ENCODE data around the gene RERE.
"Not testable (repeated sequence)": the region's sequence is repeated elsewhere in the genome, so short reads cannot be mapped to it uniquely, and the experiment has no call there.

RERE gene

DNA sequence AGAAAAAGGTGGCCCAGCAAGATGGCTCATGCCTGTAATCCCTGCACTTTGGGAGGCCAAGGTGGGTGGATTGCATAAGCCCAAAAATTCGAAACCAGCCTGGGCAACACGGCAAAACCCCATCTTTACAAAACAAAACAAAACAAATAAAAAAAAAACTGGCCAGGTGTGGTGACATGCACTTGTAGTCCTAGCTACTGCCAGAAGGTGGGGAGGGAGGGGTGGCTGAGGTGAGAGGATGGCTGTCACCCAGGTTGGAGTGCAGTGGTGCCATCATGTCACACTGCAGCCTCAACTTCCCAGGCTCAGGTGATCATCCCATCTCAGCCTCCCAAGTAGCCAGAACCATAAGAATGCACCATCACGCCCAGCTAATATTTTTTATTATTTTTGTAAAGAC, 22.8 kb downstream of the RERE start:
- DNase-seq: no peak

- no peak for DNase-seq
These were observed 25.6 kb downstream of the RERE start for GRCh38 chr1:8791819-8792218.

GRCh38 chr1:8790987-8791386, 26.5 kb downstream of the RERE start:
- no peak for DNase-seq

DNA sequence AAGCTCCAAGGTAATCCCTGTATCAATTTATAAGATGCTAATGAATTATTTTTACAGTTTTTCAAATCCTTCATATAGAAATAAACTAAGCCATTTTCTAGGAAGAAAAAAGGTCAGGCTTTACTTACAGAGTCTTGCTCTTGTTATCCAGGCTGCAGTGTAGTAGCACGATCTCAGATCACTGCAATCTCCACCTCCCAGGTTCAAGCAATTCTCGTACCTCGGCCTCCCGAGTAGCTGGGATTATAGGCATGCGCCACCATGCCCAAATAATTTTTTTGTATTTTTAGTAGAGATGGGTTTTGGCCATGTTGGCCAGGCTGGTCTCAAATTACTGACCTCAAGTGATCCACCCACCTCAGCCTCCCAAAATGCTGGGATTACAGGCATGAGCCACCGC, 27.0 kb downstream of the RERE start:
- DNase-seq: no peak

DNA sequence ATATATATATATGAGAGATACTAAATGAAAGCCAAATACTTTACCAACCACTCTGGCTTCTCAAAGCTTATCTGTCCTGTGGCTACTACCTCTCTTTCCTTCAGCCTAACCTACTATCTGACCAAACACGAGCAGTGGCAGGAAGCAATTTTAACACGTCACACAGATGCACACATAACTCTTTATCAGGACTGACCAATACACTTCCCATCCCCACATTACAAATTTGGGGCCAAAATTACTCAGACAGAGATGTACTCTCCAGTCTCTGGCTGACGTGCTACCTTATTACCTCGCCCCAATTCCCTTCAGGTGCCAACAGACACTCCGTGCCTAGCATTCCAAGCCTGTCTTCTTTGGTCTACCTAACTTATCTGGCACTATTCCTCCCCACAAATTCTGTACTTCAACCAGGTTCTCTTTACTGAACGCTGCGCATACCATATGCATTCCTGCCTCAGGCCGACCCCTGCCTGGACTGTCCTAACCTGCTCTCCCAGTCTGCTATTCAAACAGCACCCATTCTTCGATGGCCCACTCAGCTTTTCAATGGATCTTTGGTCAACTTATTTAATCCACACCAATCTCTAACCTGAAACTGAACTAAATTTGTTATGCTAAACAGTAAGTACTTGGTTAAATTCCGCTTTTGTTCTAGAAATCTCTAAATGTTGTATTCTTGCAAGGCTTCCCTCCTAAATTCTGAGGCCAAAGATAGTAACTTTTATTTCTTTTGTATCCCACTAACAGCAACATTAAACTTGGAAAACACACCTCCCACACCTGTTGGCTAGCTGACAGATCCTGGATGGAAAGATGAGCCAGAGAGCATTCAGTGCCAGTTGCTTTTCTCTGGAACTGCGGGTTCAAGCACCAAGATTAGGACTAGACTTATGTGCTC, 27.9 kb downstream of the RERE start:
- no peak for DNase-seq

GRCh38 chr1:8787218-8787617, 30.2 kb downstream of the RERE start:
- no peak for DNase-seq

DNA sequence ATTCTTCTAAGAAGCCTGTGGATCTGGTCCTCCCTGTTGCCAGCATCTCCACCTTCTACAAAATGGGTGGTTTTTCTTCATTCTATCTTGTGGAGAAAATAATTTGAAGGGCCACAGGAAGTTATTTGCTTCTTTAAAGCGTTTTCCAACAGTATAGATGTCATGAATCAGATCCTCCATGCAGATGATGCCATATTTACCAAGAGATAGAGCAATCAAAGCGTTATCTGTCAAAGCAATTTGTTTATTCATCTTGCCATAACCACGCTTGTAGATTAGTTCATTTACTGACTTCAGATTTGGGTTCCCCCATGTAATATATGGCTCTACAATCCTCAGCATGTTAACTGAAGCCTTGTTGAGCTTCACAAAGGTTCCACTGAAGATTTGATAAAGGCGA, 31.2 kb downstream of the RERE start:
- DNase-seq: not testable (repeated sequence)

DNA sequence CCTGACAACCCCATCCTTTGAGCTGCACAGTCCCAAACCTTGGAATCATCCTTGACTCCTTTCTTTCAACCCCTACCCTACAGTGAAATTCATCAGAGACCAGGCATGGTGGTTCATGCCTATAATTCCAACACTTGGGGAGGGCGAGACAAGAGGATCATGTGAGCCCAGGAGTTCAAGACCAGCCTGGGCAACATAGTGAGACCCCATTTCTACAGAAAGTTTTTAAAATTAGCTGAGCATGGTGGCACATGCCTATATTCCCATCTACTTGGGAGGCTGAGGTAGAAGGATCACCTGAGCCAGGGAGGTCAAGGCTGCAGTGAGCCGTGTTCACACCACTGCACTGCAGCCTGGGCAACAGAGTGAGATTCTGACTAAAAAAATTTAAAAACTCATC, 34.5 kb downstream of the RERE start:
- no peak for DNase-seq

DNA sequence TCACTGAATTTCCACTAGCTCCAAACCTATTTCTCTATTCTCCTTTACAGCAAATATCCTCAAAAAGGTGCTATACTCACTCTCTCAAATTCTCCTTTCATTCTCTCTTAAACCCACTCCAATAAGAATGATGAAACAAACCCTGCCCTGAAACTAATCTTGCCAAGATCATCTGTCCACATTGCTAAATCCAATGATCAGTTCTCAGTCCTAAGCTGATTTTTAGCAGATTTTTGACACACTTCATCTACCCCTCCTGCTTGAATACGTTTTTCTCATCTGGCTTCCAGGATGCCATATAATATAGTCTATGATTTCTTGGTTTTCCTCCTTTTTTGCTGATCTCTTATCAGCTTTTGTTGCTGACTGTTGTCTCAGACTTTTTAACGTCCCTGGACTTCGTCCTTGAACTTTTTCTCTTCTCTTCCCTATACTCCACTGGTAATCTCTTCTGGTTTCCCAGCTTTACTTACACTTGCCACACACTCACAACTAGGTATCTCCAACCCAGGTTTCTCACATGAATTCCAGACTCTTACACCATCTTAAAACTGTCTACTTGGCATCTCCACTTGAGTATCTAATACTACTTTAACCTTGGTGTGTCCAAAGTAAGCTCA, 35.3 kb downstream of the RERE start:
- DNase-seq: no peak

DNA sequence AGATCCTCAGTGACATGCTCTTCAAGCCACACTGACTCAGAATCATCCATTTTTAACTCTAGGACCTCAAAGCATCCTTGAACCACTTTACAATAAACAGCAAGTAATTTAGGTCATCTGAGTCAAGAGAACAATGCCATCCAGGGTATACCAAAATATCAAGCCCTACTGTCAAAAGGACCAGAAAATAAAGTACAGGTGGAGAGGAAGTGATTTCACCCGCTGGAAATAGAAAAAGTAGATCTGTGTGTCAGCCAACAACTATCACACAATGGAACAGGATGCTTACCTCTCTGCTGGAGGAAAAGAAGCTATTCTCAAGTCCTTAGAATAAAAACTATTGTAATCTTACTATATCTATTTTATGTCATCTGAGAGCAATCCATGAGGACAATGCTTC, 37.0 kb downstream of the RERE start:
- no peak for DNase-seq

GRCh38 chr1:8777867-8778266, 39.6 kb downstream of the RERE start:
- no peak for DNase-seq

DNA sequence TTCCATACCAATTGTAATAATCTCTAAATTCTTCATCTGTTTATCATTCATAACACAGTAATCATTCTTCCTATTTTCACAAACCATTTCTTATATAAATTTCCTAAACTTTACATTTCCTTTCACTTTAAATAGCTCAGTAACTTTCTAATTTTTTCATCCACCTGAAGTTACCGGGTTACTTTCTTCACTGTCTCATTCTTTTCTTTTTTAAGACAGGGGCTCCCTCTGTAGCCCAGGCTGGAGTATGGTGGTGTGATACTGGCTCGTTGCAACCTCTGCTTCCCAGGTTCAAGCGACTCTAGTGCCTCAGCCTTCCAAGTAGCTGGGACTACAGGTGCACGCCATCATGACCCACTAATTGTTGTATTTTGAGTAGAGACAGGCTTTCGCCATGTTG, 41.3 kb downstream of the RERE start:
- DNase-seq: no peak

DNA sequence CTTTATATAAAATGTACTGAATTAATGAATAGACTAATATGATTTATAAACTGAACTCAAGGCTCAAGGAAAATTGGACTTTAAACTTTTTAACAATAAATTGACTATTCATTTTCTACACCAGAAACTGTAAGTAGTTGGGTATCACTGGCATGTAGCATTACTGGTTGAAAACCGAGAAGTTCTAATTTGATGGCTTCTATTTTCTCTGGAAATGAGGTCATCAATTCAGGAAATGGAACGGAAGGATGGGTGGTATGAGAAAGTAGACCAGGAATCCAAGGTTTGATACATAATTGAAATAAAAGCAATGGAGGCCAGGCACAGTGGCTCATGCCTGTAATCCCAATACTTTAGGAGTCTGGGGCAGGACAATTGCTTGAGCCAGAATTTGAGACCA, 50.4 kb downstream of the RERE start:
- DNase-seq: no peak

DNA sequence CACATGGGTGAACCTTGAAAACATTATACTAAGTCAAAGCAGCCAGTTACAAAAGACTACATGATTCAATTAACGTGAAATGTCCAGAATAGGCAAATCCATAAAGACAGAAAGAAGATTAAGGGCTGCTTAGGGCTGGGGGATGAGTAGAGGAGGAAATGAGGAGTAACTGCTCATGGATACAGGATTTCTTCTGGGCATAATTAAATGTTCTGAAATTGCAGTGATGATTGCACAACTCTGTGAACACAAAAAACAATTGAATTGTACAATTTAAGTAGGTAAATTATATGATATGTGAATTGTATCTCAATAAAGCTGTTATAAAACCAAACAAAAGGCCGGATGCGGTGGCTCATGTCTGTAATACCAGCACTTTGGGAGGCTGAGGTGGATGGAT, 52.2 kb downstream of the RERE start:
- no peak for DNase-seq

GRCh38 chr1:8764293-8764937, 53.0 kb downstream of the RERE start:
- no peak for DNase-seq

GRCh38 chr1:8763888-8764287, 53.6 kb downstream of the RERE start:
- DNase-seq: no peak

DNA sequence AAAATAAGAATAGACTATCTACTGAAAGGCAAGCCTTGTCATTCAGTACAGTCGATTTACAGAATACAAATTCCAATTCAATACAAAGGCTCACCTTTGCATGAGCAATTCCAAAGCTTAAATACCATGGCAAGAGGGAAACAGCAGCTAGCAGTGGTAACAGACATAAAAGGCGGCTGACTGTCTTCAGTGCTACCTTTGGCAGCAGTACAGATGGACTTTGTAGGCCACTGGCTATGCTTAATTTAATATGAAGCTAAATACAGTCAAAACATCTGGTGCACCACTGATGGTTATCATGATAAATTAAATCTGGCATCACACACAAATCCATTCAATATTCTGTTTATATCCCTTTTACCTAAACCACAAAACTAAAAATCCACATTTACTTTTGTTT, 62.4 kb downstream of the RERE start:
- DNase-seq: no peak

GRCh38 chr1:8754247-8754650, 63.2 kb downstream of the RERE start:
- DNase-seq: no peak

DNA sequence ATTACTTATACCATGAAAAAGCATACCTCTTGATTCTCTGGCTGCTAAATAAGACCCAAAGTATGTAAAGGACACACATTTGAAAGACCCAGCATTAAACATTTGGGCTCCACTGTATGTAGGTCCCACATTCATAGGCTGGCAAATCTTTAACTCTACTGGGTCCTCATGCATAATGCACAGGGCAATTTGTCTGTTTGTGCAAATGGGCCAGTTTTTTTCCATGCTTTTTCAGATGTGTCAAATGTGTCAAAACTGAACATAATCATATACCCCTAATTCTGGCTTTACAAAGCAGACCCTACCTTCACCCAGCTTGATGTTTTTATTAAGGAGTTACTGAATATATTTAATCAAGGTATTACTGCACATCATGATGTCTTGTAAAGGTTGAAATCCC, 63.7 kb downstream of the RERE start:
- no peak for DNase-seq

GRCh38 chr1:8752921-8753713, 64.3 kb downstream of the RERE start:
- no peak for DNase-seq

DNA sequence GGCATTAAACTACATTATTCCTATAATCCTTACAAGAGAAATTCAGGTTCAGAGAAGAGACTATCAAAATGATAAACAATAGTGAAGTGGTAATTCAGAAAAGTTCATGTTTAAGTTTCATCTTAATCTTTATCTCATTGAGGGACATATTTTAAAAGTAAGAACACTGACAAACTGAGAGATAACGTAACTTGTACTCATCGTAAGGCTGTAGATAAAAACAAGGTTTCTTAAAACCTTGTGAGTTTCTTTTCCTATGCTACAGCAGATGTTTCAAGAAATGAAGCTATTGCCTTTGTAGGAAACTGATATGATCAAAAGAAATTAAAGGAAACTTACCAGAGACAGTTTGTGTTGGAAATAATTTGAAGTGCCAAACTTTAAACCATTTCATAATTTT, 65.0 kb downstream of the RERE start:
- no peak for DNase-seq

DNA sequence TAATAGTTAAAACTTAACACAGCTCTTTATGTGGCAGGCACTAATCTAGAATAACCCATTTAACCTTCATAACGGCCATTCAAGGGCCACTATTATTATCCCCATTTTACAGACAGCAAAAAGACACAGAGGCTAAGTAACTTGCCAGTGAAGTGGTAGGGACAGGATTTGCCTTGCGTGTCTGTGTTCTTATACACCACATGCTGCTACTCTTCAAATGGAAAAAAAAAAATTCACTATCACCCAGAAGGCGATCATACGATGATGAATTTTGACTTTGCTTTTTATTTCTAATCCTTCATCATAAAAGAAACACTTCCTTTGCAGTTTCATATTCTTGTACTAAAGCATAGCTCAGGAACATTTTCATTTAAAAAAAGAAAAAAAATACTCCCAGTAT, 65.5 kb downstream of the RERE start:
- no peak for DNase-seq
